HG03571 (cell line): ENCODE results near the gene VWA3A.
"Not testable (repeated sequence)": the region's sequence is repeated elsewhere in the genome, so short reads cannot be mapped to it uniquely, and the experiment has no call there.

Experiments
- ATAC-seq: cut with Tn5 transposase; IDR thresholded peaks from one replicate; pipeline ENCODE4 v1.9.1; 2021; ENCODE audit not compliant: unreplicated experiment

VWA3A gene

DNA sequence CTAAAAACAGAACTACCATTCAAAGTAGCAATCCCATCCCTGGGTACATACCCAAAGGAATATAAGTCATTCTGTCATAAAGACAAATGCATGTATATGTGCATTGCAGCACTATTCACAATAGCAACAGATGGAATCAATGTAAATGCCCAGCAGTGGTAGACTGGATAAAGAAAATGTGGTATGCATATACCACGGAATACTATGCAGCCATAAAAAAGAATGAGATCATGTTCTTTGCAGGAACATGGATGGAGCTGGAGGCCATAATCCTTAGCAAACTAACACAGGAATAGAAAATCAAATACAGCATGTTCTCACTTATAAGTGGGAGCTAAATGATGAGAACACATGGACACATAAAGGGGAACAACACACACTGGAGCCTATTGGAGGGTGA, 36.2 kb downstream of the VWA3A start:
- not testable (repeated sequence) for ATAC-seq

DNA sequence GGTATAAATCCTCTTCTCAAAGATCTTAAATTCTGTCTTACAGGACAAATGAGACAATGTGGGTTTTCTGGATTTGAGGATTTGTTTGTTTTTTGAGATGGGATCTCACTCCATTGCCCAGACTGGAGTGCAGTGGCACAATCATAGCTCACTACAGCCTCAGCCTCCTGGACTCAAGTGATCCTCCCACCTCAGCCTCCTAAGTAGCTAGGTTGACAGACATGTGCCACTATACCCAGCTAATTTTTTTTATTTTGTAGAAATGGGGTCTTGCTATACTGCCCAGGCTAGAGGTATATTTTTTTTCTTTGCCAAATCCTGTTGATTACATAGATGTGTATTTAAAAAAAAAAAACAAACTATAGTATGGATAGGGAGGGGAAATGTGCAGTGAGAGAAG, 38.2 kb downstream of the VWA3A start:
- no peak for ATAC-seq

DNA sequence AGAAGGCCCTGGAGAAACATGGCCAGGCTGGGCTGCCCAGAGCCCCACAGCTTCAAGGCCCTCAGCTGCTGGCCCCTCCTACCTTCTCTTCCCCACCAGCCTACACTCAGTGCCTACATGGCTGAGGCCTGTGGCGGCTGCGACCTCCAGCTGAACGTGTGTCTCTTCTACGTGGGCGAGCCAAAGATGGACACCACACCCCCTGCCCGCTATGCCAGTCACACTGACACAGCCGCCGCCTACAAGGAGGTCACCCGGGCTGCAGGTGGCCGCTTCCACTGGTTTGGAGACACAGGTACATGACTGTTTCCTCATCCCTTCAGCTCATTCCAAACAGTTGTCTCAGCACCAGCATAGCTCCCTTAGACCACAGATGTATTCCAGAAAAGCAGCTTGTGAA, 40.5 kb downstream of the VWA3A start:
- no peak for ATAC-seq

DNA sequence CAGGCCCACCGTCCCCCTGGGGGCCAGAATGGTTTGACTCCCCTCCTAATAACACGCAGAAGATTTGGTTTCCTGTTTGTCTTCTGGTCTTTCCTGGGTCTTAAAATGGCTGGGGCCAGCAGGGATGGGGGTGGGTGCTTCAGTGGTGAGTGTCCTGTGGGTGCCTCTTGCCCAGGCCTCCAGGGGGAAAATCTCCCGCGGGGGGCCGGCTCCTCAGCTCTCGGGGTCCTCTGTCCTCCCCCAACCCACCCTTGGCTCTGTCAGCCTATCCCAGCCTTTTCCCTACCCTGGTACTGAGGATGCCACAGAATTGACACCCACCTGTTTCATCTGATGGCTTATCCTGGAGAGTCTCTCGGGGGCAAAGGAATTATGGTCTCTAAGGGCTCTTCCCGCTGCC, 46.1 kb downstream of the VWA3A start:
- ATAC-seq: no peak

DNA sequence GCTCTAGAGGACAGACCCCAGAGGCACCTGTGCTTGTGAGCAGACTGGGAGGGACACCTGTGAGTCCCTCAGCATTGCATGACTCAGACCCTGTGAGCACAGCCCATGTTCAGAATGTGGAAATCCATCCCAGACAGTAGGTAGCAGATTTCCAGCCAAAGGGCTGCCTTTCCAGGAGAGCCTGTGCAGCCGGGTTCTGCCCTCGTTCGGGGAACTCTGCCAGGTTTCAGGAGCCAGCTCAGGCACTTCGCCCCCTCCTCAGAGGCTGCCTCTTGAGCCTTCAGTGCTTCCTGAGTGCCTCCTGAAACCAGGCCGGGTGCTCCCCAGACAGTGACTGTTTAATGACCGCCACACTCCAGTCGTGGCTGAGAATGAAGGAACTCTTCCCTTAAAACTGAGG, 46.7 kb downstream of the VWA3A start:
- no peak for ATAC-seq

DNA sequence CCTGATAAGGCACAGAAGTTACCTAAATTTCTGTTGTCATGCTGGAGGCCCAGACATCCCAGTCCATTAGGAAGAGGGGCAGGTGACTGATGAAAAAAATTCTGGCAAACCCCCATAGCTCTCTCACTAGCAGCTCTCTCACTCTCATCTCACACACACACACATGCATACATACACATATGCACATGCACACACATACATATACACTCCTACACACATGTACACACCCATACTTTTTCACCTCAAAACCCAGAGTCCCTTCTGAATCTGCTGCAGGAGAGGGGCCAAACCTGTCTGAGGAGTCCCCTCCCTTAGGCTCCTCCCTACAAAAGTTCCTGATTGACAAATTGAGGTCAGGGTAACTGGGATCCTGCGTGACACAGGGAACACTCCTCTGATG, 47.4 kb downstream of the VWA3A start:
- no peak for ATAC-seq

DNA sequence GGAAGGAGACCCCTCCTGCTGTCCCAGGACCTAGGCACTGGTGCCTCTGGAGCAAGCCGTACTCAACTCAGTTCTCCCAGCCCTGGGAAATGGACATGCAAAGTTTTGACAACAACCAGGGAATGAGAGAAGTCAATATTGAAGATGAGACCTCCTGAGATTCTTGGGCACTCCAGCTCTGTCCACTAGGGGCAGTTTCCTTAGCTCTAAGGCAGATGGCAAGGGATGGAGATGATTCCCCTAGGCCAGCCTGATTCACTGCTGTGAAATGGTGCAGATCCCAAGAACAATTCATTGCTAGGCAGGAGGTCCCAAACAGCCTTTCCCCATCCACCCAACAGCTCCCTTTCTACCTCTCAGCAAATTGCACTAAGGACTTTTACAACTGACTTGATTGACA, 49.4 kb downstream of the VWA3A start:
- ATAC-seq: no peak

DNA sequence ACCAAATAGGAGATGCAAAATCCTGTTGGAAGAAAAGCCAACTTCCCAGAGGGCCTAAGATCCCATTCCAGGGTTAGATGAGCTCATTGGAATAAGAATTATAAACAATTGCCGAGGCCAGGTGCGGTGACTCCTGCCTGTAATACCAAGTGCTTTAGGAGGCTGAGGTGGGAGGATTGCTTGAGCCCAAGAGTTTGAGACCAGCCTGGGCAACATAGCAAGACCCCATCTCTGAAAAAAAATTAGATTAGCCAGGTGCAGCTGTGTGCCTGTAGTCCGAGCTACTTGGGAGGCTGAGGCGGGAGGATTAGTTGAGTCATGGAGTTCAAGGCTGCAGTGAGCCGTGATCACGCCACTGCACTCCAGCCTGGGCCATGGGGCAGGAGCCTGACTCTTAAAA, 52.2 kb downstream of the VWA3A start:
- no peak for ATAC-seq

DNA sequence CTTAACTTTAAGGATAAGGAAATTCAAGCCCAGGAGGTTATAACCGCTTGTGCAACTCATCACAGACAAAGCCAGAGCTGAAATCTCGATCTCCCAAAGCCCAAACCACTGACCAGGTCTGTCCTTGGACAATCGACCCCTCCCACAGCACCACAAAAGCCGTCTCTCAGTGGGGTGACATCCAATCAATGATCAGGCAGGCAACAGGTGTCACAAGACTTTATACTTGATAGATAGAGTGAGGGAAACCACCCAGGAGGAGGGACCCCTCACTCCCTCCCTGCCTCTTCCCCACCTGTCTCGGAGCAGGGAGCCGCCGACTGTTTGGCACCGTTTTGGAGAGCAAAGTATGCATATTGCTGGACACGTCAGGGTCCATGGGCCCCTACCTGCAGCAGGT, 55.5 kb downstream of the VWA3A start:
- ATAC-seq: no peak

DNA sequence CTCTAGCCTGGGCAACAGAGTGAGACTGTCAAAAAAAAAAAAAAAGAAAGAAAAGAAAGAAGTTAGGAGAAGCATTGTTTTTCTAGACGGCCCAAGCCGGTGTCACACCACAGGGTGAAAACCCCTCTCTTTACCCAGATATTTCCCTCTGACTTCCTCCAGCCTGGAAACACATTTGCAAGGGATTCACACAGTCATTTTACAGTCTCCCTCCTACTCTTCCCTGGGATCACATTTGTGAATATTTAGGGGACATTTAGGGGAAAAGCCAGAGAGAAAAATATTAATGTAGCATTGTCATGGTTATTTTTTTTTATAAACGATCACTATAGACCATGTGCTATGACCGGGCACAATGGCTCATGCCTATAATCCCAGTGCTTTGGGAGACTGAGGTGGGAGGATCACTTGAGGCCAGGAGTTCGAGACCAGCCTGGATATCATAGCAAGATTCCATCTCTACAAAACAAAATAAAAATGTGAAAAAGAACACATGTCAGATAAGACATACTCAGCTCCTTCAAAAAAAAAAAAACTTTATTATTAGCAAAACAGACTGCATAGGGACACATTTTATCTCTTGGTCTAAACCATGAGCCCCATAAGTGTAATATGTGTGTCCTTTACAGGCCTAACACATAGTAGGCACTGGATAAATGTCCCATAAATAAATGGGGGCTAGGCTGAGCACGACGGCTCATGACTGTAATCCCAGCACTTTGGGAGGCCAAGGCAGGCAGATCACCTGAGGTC, 59.1 kb downstream of the VWA3A start:
- no peak for ATAC-seq

DNA sequence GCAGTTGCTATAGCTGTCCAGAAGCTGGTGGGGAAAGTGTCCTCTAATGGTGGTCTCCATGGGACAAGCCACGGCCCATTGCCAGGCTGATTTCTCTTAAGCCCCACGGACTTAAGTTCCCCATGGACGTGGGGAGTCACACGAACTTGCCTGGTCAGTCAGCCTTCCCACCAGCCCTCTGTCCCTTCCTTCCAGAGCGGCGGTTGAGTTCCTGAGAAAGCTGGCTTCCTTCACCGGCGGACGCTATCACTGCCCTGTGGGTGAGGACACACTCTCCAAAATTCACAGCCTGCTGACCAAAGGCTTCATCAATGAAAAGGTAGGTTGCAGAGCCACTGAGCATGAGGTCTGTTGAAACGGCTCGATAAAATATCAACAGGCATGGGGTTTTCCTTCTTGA, 60.0 kb downstream of the VWA3A start:
- no peak for ATAC-seq

DNA sequence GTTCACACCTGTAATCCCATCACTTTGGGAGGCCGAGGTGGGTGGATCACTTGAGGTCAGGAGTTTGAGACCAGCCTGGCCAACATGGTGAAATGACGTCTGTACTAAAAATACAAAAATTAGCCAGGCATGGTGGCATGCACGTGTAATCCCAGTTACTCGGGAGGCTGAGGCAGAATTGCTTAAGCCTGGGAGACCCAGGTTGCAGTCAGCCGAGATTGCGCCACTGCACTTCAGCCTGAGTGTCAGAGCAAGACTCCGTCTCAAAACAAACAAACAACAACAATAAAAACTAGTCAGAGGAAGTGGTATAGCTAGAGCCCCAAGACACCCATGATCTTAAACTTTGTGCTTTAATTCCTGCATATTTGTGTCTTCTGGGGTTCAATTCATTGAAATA, 60.7 kb downstream of the VWA3A start:
- not testable (repeated sequence) for ATAC-seq

DNA sequence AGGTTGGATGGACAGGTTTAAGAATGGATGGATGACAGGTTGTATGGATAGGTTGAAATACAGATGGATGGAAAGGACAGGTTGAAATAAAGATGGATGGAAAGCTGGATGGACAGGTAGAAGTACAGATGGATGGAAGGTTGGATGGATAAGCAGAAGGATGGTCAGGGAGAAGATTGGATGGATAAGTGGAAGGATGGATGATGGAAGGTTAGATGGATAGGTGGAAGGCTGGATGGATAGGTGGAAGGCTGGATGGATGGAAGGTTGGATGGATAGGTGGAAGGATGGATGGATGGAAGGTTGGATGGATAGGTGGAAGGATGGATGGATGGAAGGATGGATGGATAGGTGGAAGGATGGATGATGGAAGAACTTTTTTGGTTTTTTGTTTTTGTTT, 69.1 kb downstream of the VWA3A start:
- no peak for ATAC-seq

DNA sequence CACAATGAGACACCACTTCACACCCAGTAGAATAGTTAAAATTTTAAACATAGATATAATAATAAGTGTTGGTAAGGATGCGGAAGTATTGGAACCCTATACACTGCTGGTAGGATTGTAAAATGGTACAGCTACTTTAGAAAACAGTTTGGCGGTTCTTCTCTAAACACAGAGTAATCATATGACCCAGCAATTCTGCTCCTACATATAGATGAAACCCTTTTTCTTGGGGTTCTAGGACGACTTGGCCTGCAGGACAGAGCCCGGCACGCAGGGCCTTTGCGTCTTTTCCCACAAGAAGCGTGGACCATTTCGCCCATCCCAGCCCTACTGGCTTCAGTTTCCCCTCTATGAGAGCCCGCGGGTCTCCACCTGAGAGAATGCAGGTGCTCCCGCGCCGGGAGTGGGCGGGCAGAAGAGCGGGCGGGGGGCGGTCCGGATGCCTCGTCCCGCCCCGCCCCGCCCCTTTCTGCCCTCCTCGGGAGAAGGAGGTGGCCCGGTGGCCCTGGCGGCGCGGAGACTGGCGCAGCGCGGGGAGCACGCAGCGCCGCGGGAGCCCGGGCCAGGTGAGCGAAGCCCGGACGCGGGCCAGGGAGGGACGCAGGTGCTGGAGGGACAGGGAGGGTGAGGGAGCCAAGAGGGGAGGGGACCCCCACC, 69.8 kb downstream of the VWA3A start, which contains the start of gene SDR42E2:
Gene SDR42E2, plus strand, starts transcription at position 508 of the 657 bp plus-strand sequence. CDS start 3,077 bp downstream, outside the sequence.
- ATAC-seq: no peak

DNA sequence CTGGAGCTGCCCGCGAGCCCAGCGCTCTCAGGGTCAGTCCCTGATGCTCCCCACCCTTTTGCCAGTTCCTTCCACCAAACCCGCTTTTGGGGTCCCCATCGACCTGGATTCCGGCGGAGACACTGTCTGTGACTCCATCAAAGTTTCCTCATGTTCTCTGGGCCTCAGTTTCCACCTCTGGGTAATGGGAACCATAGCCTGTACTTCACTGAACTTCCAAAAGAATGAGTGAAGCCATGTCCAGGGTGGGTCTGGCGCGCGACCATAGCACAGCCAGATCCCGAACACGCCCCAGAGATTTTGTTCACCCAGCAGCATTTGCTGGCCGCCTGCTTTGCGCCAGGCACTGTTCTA, 70.3 kb downstream of the VWA3A start:
- ATAC-seq: no peak

DNA sequence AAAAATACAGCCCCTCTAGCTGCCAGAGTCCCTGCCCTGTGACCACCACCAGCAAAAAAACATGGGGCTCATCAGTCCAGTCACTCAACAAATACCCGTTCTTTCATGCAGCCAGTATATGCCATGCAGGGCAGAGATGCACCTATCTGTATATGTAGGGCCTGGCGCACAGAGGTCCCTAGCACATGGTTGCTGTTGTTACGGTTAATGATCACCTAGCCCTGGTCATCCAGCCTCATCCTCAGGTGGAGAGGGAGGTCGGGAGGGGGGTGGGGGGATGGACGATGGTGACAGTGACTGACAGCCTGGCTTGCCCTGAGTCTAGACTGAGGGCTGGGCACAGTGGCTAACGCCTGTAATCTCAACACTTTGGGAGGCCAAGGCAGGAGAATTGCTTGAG, 71.5 kb downstream of the VWA3A start:
- ATAC-seq: no peak

DNA sequence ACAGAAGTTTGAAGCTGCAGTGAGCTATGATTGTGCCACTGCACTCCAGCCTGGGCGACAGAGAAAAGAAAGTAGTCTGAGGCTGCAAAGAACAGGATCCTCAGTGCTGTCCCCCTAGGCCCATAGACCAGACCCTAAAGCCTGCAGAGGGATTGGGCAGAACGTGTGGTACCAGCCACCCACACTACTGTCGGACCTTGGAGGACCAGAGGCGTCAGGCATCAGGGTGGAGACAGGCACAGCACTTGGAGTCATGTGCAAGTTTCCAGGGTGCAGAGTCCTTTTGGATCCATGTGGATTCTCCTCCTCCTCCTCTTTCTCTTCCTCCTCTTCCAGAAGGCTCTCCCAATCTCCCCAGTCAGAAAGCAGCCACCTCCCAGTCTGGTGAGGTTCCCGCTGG, 72.1 kb downstream of the VWA3A start:
- no peak for ATAC-seq

DNA sequence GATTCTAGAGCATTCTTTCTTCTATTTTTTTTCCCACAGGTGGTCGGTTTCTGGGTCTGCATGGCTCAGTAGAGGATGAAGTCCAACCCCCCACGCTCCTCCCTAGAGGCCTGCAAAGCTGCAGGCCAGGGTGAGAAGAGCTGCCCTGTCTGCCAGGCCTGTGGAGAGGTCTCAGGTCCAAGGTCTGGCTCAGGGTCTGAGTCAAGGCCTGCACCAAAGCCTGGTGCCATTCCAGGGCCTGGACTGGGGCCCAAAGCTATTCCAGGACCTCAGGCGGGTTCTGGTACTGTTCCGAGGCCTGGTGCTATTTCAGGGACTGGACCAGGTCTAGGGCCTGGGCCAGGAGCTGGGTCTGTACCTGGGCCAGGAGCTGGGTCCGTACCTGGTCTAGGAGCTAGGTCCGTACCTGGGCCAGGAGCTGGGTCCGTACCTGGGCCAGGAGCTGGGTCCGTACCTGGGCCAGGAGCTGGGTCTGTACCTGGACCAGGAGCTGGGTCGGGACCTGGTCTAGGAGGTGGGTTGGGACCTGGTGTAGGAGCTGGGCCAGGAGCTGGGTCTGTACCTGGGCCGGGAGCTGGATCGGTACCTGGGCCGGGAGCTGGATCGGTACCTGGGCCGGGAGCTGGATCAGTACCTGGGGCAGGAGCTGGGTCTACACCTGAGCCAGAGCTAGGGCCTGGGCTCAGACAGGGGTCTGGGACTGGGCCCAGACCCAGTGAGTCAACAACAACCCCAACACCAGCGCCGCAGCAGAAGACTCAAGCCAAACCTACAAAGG, 73.4 kb downstream of the VWA3A start:
- ATAC-seq: no peak

DNA sequence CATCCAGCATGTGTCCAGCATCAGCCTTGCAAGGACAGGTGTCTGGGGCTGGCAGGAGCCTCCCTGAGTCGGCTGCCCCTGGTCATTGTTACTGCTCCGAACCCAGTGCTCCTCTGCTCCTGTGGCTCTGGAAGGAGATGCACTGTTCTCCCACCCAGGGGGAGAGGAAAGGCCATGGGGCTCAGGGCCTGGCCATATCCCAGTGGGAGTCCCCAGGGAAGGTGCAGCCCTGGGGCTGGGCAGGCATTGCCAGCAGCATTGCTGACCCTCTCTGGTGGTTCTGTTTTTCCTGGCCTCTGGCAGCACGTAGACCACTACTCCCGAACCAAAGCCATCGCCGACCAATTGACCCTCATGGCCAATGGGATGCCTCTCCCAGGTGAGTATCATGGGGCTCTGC, 79.6 kb downstream of the VWA3A start:
- no peak for ATAC-seq

DNA sequence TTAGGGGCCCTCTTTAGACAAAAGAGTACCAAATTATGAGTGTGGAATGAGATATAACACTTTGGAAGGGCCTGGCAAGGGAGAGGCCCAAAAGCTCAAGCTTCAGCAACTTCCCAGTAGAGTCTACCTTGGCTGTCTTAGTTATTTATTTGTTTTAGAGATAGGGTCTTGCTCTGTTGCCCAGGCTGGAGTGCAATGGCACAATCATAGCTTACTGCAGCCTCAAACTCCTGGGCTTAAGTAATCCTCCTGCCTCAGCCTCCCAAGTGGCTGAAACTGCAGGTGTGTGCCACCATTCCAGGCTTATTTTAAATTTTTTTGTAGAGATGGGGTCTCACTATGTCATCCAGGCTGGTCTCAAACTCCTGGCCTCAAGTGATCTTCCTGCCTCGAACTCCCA, 80.3 kb downstream of the VWA3A start:
- not testable (repeated sequence) for ATAC-seq

DNA sequence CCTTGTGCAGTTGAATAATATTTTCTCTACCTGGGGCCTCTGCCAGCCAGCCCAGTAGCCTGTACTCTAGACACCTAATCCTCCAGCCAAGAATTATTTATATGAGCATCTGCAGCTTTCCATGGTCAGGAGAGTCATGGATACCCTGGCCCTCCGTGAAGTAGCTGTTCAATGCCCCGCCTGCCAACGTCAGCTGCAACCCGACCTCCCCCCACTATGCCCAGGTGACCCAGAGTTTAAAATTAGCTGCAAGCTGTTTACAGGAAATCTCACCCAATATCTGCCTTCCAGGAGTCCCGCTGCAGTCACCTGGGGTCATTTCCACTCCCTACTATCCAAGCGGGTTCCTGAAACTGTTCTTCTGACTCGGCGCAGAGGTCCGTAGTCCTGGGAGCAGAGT, 82.3 kb downstream of the VWA3A start:
- ATAC-seq: no peak
